Measurements from ENCODE around the gene SBK3.
"Not testable (repeated sequence)": the region's sequence is repeated elsewhere in the genome, so short reads cannot be mapped to it uniquely, and the experiment has no call there.

Gene SBK3

DNA sequence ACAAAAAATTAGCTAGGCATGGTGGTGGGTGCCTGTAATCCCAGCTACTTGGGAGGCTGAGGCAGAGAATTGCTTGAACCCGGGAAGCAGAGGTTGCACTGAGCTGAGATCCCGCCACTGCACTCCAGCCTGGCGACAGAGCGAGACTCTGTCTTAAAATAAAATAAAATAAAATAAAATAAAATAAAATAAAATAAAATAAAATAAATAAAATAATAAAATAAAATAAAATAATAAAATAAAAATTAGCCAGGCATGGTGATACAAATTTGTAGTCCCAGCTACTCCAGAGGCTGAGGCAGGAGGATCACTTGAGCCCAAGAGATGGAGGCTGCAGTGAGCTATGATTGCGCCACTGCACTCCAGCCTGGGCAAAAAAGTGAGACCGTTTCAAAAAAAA is 28.6 kb upstream of the SBK3 start:
- not testable (repeated sequence) for DNase-seq (ENCODE audit: low spot score)

GRCh38 chr19:55569477-55569876 is 24.1 kb upstream of the SBK3 start:
- not testable (repeated sequence) for DNase-seq (ENCODE audit: low spot score)

GRCh38 chr19:55567708-55568328 is 22.5 kb upstream of the SBK3 start:
- DNase-seq (ENCODE audit: low spot score): no peak

- DNase-seq (ENCODE audit: low spot score): no peak
Observed at GRCh38 chr19:55566823-55567222, 21.5 kb upstream of the SBK3 start.

DNA sequence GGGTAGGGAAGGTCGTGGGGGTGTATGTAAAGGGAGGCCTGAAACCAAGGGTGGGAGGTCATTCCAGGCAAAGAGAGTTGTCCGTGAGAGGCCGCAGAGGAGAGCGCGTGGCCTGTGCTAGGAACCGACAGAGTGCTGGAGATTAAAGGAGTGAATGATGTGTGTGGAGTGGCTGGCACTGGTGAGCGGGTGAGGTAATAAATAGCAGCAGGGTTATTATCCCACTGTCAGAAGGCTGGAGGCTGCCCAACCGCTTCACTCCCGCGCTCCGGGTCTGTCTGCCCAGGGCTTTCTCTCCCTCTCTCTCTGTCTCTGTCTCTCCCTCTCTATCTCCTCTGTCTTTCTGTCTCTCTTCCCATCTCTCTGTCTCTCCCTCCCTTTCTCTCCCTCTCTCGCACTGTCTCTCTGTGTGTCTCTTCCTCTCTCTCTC is 17.9 kb upstream of the SBK3 start:
- peak; percentile 73 for DNase-seq (ENCODE audit: low spot score)

- no peak for DNase-seq (ENCODE audit: low spot score)
Observed at GRCh38 chr19:55559684-55560083, 14.3 kb upstream of the SBK3 start.

GRCh38 chr19:55554741-55555152 is 9.4 kb upstream of the SBK3 start:
- no peak for DNase-seq (ENCODE audit: low spot score)

- no peak for DNase-seq (ENCODE audit: low spot score)
Observed at GRCh38 chr19:55554302-55554701, 9.0 kb upstream of the SBK3 start.

- DNase-seq (ENCODE audit: low spot score): peak; percentile 11
Observed at GRCh38 chr19:55553217-55554182, 8.2 kb upstream of the SBK3 start.

- DNase-seq (ENCODE audit: low spot score): peak; percentile 66
Observed at GRCh38 chr19:55552620-55553019, 7.3 kb upstream of the SBK3 start.

DNA sequence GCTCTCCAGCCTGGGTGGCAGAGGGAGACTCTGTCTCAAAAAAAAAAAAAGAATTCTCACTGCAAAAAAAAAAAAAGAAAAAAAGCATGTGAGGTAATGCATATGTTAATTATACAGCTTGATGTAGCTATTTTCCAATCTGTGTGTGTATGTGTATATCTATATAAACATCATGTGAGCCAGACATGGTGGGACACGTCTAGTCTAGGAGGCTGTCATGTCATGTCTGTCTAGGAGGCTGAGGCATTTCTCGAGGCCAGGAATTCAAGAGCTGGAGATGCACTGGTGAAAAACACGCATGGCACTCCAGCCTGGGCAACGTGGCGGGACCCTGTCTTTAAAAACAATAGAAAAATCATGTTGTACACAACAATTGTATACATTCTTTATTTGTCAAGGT is 6.9 kb upstream of the SBK3 start:
- DNase-seq (ENCODE audit: low spot score): no peak

GRCh38 chr19:55550321-55550650 is 4.9 kb upstream of the SBK3 start:
- no peak for DNase-seq (ENCODE audit: low spot score)

- DNase-seq (ENCODE audit: low spot score): peak; percentile 83
Observed at GRCh38 chr19:55549500-55550320, 4.4 kb upstream of the SBK3 start.

GRCh38 chr19:55546822-55547614 is 1.7 kb upstream of the SBK3 start:
- peak; percentile 75 for DNase-seq (ENCODE audit: low spot score)

GRCh38 chr19:55546011-55546410 is 668 bp upstream of the SBK3 start:
- no peak for DNase-seq (ENCODE audit: low spot score)

- DNase-seq (ENCODE audit: low spot score): no peak
Observed at GRCh38 chr19:55544776-55545439, 435 bp downstream of the SBK3 start.

GRCh38 chr19:55544014-55544413 is 1.3 kb downstream of the SBK3 start:
- no peak for DNase-seq (ENCODE audit: low spot score)

GRCh38 chr19:55543567-55543966 is 1.8 kb downstream of the SBK3 start:
- no peak for DNase-seq (ENCODE audit: low spot score)

GRCh38 chr19:55542292-55542855 is 3.0 kb downstream of the SBK3 start:
- no peak for DNase-seq (ENCODE audit: low spot score)

DNA sequence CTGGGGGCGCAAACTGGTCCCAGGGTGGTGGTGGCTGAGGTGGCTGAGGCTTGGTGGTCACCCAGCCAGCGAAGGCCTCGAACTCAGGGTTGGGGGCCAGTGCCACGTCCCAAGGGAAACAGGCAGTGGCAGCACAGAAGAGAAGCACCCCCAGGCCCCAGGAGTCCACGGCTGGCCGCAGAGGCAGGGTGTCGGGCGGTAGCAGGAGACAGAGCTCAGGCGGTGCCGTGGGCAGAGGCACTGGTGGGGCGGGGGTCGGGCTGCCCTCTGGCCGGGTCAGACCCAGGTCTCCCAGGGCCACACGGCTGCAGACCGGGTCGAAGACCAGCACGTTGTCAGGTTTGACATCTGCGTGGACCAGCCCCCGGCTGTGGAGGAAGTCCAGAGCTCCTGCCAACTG is 4.3 kb downstream of the SBK3 start:
- peak; percentile 7 for DNase-seq (ENCODE audit: low spot score)

DNA sequence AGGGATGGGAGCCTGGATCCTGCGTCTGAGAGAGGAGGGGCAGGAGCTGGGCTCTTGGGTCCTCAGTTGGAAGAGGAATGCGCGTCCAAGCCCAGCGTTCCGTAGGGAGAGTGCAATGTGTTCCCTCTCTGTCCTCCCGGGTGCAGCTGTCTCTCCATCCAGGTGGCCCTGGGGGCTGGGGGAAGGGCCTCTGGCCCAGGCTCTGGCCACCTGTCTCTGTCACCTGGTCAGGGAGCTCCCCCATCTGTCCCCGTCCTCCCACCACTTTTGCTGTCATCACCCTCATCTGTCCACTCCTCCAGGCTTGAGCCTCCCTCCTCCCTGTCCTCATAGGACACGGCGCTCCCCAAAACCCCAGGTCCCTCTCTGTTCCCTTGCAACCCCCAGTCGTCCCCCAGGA is 4.7 kb downstream of the SBK3 start:
- DNase-seq (ENCODE audit: low spot score): peak; percentile 8
